Hematopoietic multipotent progenitor cell treated with erythropoietin and hydrocortisone succinate and interleukin-3 and kit ligand, for 8 days (in vitro differentiated cells): Measurements from ENCODE around the gene RGS12.

Experiments used
- DNase-seq: peaks from one replicate; pipeline ENCODE4 v3.0.0-alpha.2; 2015

RGS12 gene

GRCh38 chr4:3334316-3334715 lies 41.5 kb downstream of the RGS12 start:
- DNase-seq, result no peak

- DNase-seq, result no peak
Observed at GRCh38 chr4:3335385-3335784, 42.6 kb downstream of the RGS12 start.

GRCh38 chr4:3335982-3336381 lies 43.2 kb downstream of the RGS12 start:
- no peak for DNase-seq

GRCh38 chr4:3336382-3337356 lies 43.8 kb downstream of the RGS12 start:
- no peak for DNase-seq

GRCh38 chr4:3337357-3337732 lies 44.5 kb downstream of the RGS12 start:
- no peak for DNase-seq

GRCh38 chr4:3337811-3338210 lies 45.0 kb downstream of the RGS12 start:
- no peak for DNase-seq

- no peak for DNase-seq
Observed at GRCh38 chr4:3338321-3338838, 45.6 kb downstream of the RGS12 start.

GRCh38 chr4:3338976-3339531 lies 46.2 kb downstream of the RGS12 start:
- DNase-seq, result no peak

- DNase-seq, result no peak
Observed at GRCh38 chr4:3339577-3339976, 46.8 kb downstream of the RGS12 start.

- DNase-seq, result no peak
Observed at GRCh38 chr4:3340038-3340699, 47.3 kb downstream of the RGS12 start.

- no peak for DNase-seq
Observed at GRCh38 chr4:3340700-3341083, 47.9 kb downstream of the RGS12 start.

GRCh38 chr4:3341760-3342159 lies 48.9 kb downstream of the RGS12 start:
- DNase-seq, result no peak

- DNase-seq, result no peak
Observed at GRCh38 chr4:3342182-3342854, 49.5 kb downstream of the RGS12 start.
